Activated T-helper 2 cell treated with anti-CD3 and anti-CD28 coated beads, Interferon-gamma antibody, Interleukin-2, Interleukin-4, amounts not matched to agents 10 μg/mL and 5 μg/mL and 100 μg/mL, durations not matched to agents 14 hours and 24 hours and 36 hours (primary cell): ENCODE measurements around the gene DDA1. TPM values are rescaled to one million over a fixed set of nuclear protein-coding genes. Genes with fewer than 3 reads are reported as not detected.
"Not testable (repeated sequence)": the region's sequence is repeated elsewhere in the genome, so short reads cannot be mapped to it uniquely, and the experiment has no call there.

ENCODE experiments used
- DNase-seq: peaks from one replicate; pipeline ENCODE4 v3.0.0; 2021; ENCODE audit warnings: low spot score
- H3K27ac Mint-ChIP-seq: one replicate; pipeline ENCODE4 v1.8.0; 2021; ENCODE audit warnings: mixed read lengths
- H3K27me3 Mint-ChIP-seq: one replicate; pipeline ENCODE4 v1.8.0; 2021; ENCODE audit warnings: low read depth, mixed read lengths
- H3K36me3 Mint-ChIP-seq: one replicate; pipeline ENCODE4 v1.8.0; 2021; ENCODE audit warnings: low read depth, mixed read lengths
- H3K4me1 Mint-ChIP-seq: one replicate; pipeline ENCODE4 v1.8.0; 2021; ENCODE audit warnings: low read depth, mixed read lengths
- H3K4me3 Mint-ChIP-seq: one replicate; pipeline ENCODE4 v1.8.0; 2021; ENCODE audit warnings: low read depth, mild to moderate bottlenecking, moderate library complexity, mixed read lengths
- H3K9me3 Mint-ChIP-seq: one replicate; pipeline ENCODE4 v1.8.0; 2021; ENCODE audit warnings: mixed read lengths
- intact Hi-C: fragments of 100-400 bp; cut with micrococcal nuclease; formaldehyde crosslinking; loops from one replicate; pipeline ENCODE4 v1.15.1; 2023
- total RNA-seq: library from RNA; stranded (reverse); gene quantifications from 2 replicates; pipeline ENCODE4 v1.2.3, GENCODE V29; 2022

Gene DDA1
- total RNA-seq, 1 donor from 2014 or later, result 37.1 TPM

GRCh38 chr19:17357078-17357666, 47.8 kb downstream of the DDA1 start:
- H3K27ac Mint-ChIP-seq, result no peak overlapping the region
- no peak overlapping the region for H3K4me3 Mint-ChIP-seq
- H3K4me1 Mint-ChIP-seq, result no peaks in the 10 kb centered on the region
- DNase-seq, result no peak
- H3K27me3 Mint-ChIP-seq, result no peaks in the 10 kb centered on the region
- no peaks in the 10 kb centered on the region for H3K9me3 Mint-ChIP-seq
- no peaks in the 10 kb centered on the region for H3K36me3 Mint-ChIP-seq
- intact Hi-C loops, result no loop called here

GRCh38 chr19:17357724-17358123, 48.4 kb downstream of the DDA1 start:
- H3K4me1 Mint-ChIP-seq, result no peaks in the 10 kb centered on the region

GRCh38 chr19:17358395-17358794, 49.0 kb downstream of the DDA1 start:
- no peaks in the 10 kb centered on the region for H3K9me3 Mint-ChIP-seq
- H3K4me1 Mint-ChIP-seq, result no peaks in the 10 kb centered on the region
- peaks cover 5% of the 10 kb centered on the region for H3K27me3 Mint-ChIP-seq

More at GRCh38 chr19:17357724-17358123, 48.4 kb downstream of the DDA1 start:
- DNase-seq, result no peak
- H3K27ac Mint-ChIP-seq, result no peak overlapping the region
- peaks cover 5% of the 10 kb centered on the region for H3K27me3 Mint-ChIP-seq
- H3K4me3 Mint-ChIP-seq, result no peak overlapping the region
- intact Hi-C loops, result no loop called here
- no peaks in the 10 kb centered on the region for H3K36me3 Mint-ChIP-seq
- no peaks in the 10 kb centered on the region for H3K9me3 Mint-ChIP-seq

GRCh38 chr19:17359905-17360800, 50.8 kb downstream of the DDA1 start:
- no peaks in the 10 kb centered on the region for H3K9me3 Mint-ChIP-seq
- no peak overlapping the region for H3K4me3 Mint-ChIP-seq
- H3K27me3 Mint-ChIP-seq, result peaks cover 5% of the 10 kb centered on the region
- intact Hi-C loops, result no loop called here
- no peak for DNase-seq
- no peaks in the 10 kb centered on the region for H3K36me3 Mint-ChIP-seq
- no peaks in the 10 kb centered on the region for H3K4me1 Mint-ChIP-seq
- no peak overlapping the region for H3K27ac Mint-ChIP-seq

More at GRCh38 chr19:17358395-17358794, 49.0 kb downstream of the DDA1 start:
- Mint-ChIP-seq H3K36me3 (no peaks in the 10 kb centered on the region), H3K4me3 (no peak overlapping the region), H3K27ac (no peak overlapping the region)
- DNase-seq, result no peak
- intact Hi-C loops, result no loop called here

GRCh38 chr19:17363852-17364605, 54.7 kb downstream of the DDA1 start:
- DNase-seq, intact Hi-C loops, H3K4me3 Mint-ChIP-seq, H3K36me3 Mint-ChIP-seq, H3K27ac Mint-ChIP-seq, H3K4me1 Mint-ChIP-seq, H3K27me3 Mint-ChIP-seq, H3K9me3 Mint-ChIP-seq: not testable (repeated sequence)

- H3K27ac Mint-ChIP-seq, result no peak overlapping the region
- intact Hi-C loops, result no loop called here
- H3K4me3 Mint-ChIP-seq, result no peak overlapping the region
Measured at GRCh38 chr19:17365361-17365760, 56.0 kb downstream of the DDA1 start.

GRCh38 chr19:17370026-17370587, 60.7 kb downstream of the DDA1 start:
- H3K4me1 Mint-ChIP-seq, result no peaks in the 10 kb centered on the region
- intact Hi-C loops, result no loop called here
- H3K9me3 Mint-ChIP-seq, result no peaks in the 10 kb centered on the region
- H3K27me3 Mint-ChIP-seq, result peaks cover 5% of the 10 kb centered on the region
- DNase-seq, result no peak
- no peak overlapping the region for H3K4me3 Mint-ChIP-seq
- H3K36me3 Mint-ChIP-seq, result no peaks in the 10 kb centered on the region
- no peak overlapping the region for H3K27ac Mint-ChIP-seq

More at GRCh38 chr19:17365361-17365760, 56.0 kb downstream of the DDA1 start:
- Mint-ChIP-seq H3K4me1 (no peaks in the 10 kb centered on the region), H3K27me3 (peaks cover 8% of the 10 kb centered on the region), H3K36me3 (no peaks in the 10 kb centered on the region), H3K9me3 (no peaks in the 10 kb centered on the region)
- no peak for DNase-seq

Other genes with a start within 250 kb of the DDA1 start
- gene HAUS8, start 234.1 kb upstream of the DDA1 start, total RNA-seq, result 27.8 and 28.8 TPM in 2 replicates
- gene MYO9B, start 233.8 kb upstream of the DDA1 start, total RNA-seq, result 143 TPM in 2 replicates
- 26.4 and 27.2 TPM in 2 replicates for gene USE1, start 94.2 kb upstream of the DDA1 start, total RNA-seq
- 20.7 and 22.0 TPM in 2 replicates for gene OCEL1, start 83.3 kb upstream of the DDA1 start, total RNA-seq
- 13.2 and 13.4 TPM in 2 replicates for gene NR2F6, start 63.6 kb upstream of the DDA1 start, total RNA-seq
- 0.07 TPM in 1 of 2 replicates, not detected in the other for gene USHBP1, start 44.8 kb upstream of the DDA1 start, total RNA-seq
- gene BABAM1, start 42.1 kb upstream of the DDA1 start, total RNA-seq, result 122 and 123 TPM in 2 replicates
- 19.8 and 20.4 TPM in 2 replicates for gene ANKLE1, start 27.7 kb upstream of the DDA1 start, total RNA-seq
- gene ABHD8, start 6.1 kb upstream of the DDA1 start, total RNA-seq, result 9.9 and 10.9 TPM in 2 replicates
- 92.0 and 95.7 TPM in 2 replicates for gene MRPL34, start 3.7 kb upstream of the DDA1 start, total RNA-seq
- gene ANO8, start 25.3 kb downstream of the DDA1 start, total RNA-seq, result 9.2 and 9.4 TPM in 2 replicates
- gene GTPBP3, start 28.0 kb downstream of the DDA1 start, total RNA-seq, result 62.5 and 66.5 TPM in 2 replicates
- not detected in 2 replicates for gene PLVAP, start 67.8 kb downstream of the DDA1 start, total RNA-seq
- gene CCDC194, start 84.6 kb downstream of the DDA1 start, total RNA-seq, result 1.5 and 2.4 TPM in 2 replicates
- 129 and 133 TPM in 2 replicates for gene BST2, start 96.1 kb downstream of the DDA1 start, total RNA-seq
- gene MVB12A, start 110.5 kb downstream of the DDA1 start, total RNA-seq, result 41.1 and 43.2 TPM in 2 replicates
- not detected in 2 replicates for gene TMEM221, start 139.1 kb downstream of the DDA1 start, total RNA-seq
- gene NXNL1, start 151.4 kb downstream of the DDA1 start, total RNA-seq, result not detected in 2 replicates
- gene SLC27A1, start 161.0 kb downstream of the DDA1 start, total RNA-seq, result 3.1 and 3.5 TPM in 2 replicates
- 81.4 and 85.7 TPM in 2 replicates for gene PGLS, start 202.1 kb downstream of the DDA1 start, total RNA-seq
- 77.0 and 84.3 TPM in 2 replicates for gene COLGALT1, start 246.1 kb downstream of the DDA1 start, total RNA-seq